Jurkat, Clone E6-1 (cell line): ENCODE results near the gene HFM1. TPM values are rescaled to one million over a fixed set of nuclear protein-coding genes. Genes with fewer than 3 reads are reported as not detected.
"Not testable (repeated sequence)": the region's sequence is repeated elsewhere in the genome, so short reads cannot be mapped to it uniquely, and the experiment has no call there.

ENCODE experiments used
- DNase-seq: peaks from one replicate; pipeline ENCODE4 v3.0.0-alpha.2; 2011; ENCODE audit warnings: low read depth, low spot score
- H3K4me3 ChIP-seq: 2 replicates; pipeline ENCODE4 v1.5.1; 2011; ENCODE audit warnings: mild to moderate bottlenecking, low read length, control low read depth, moderate library complexity
- polyA plus RNA-seq: library from polyadenylated mRNA; unstranded; fragments of >200 nt; gene quantifications from one replicate; pipeline ENCODE4 v1.2.1, GENCODE V29; 2012; ENCODE audit warnings: missing spikeins; ENCODE audit not compliant: insufficient read length, insufficient read depth

Gene HFM1
- not detected for polyA plus RNA-seq

- H3K4me3 ChIP-seq, result peak within 1 kb of the TSS; percentile 50
- peak; percentile 74 for DNase-seq
These were observed at the start of gene HFM1 for GRCh38 chr1:91404151-91405012. Gene HFM1 (minus strand): TSS chr1:91404837. CDS start chr1:91401082, 3,755 bp downstream.

- no peak for DNase-seq
- no peak overlapping the region for H3K4me3 ChIP-seq
These were observed 49.5 kb upstream of the HFM1 start for GRCh38 chr1:91454136-91454535.

- DNase-seq, result no peak
- no peak overlapping the region for H3K4me3 ChIP-seq
These were observed 45.6 kb upstream of the HFM1 start for GRCh38 chr1:91450260-91450659.

GRCh38 chr1:91447782-91448181, 43.1 kb upstream of the HFM1 start:
- DNase-seq, H3K4me3 ChIP-seq: not testable (repeated sequence)

- not testable (repeated sequence) for DNase-seq, H3K4me3 ChIP-seq
These were observed 37.3 kb upstream of the HFM1 start for GRCh38 chr1:91441980-91442379.

DNA sequence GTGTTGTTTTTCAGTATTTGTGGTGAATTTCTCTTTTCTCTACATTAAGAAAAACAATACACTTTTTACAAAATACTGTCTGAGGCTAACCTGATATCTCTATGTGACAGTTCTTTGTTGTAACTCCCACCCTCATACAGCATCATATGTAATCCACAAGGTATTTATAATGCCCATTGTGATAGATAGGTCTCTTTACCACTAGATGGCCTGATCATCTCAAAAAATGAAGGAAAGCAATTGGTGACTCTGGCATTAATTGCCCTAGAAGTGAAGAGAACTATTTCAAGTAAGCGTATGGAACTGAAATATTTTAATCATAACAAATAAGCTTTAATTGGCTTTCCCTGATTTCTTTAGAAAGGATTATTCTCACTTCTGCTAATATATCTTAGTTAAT, 36.2 kb upstream of the HFM1 start:
- DNase-seq, result no peak
- H3K4me3 ChIP-seq, result no peak overlapping the region

- H3K4me3 ChIP-seq, result no peak overlapping the region
- no peak for DNase-seq
These were observed 34.4 kb upstream of the HFM1 start for GRCh38 chr1:91439016-91439415.

DNA sequence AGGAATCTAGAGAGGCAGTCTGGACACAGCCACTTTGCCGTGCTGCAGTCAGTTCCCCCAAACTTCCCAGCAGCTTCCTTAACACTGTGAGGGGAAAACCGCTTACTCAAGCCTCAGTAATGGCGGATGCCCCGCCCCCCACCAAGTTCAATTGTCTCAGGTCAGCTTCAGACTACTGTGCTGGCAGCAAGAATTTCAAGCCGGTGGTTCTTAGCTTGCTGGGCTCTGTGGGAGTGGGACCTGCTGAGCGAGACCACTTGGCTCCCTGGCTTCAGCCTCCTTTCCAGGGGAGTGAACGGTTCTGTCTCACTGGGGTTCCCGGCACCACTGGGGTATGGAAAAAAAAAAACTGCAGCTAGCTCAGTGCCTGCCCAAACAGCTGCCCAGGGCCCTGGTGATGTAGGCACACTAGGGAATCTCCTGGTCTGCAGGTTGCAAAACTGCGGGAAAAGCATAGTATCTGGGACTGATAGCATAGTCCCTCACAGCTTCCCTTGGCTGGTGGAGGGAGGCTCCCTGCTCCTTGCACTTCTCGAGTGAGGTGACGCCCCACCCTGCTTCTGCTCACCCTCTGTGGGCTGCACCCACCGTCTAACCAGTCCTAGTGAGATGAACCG, 23.7 kb upstream of the HFM1 start:
- DNase-seq, result no peak

DNA sequence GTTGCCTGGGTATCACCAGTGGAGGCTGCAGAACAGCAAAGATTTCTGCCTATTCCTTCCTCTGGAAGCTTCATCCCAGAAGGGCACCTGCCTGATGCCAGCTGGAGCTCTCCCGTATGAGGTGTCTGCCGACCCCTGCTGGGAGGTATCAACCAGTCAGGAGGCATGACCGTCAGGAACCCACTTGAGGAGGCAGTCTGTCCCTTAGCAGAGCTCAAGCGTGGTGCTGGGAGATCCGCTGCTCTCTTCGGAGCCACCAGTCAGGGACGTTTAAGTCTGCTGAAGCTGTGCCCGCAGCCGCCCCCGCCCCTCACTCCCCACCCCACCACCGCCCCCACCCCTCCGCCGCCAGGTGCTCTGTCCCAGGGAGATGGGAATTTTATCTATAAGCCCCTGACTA, 23.1 kb upstream of the HFM1 start:
- H3K4me3 ChIP-seq, result no peak overlapping the region
- no peak for DNase-seq

More for the DNA sequence above, 23.7 kb upstream of the HFM1 start:
- no peak overlapping the region for H3K4me3 ChIP-seq

DNA sequence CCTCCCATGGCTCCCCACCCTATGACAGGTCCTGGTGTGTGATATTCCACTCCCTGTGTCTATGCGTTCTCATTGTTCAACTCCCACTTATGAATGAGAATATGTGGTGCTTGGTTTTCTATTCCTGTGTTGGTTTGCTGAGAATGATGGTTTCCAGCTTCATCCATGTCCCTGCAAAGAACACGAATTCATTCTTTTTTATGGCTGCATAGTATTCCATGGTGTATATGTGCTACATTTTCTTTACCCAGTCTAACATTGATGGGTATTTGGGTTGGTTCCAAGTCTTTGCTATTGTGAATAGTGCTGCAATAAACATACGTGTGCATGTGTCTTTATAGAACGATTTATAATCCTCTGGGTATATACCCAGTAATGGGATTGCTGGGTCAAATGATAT, 17.9 kb upstream of the HFM1 start:
- not testable (repeated sequence) for DNase-seq, H3K4me3 ChIP-seq

DNA sequence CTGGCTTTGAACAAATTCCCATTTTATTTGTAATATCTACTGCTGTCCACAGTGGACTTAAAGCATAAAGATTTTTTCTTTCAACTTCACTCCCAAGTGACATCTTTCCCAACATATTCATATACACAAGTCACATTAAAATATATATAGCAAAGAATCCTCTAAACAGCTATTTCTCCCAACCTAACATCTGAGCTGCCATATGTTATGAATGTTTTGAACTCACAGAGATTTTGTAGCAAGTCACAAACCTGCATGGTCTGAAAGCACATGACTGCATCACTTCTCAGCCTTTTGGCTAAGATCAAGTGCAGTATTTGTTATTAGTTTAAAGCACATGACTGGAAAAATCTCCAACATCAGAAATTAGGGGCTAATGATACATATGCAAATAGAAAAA, 7.7 kb upstream of the HFM1 start:
- DNase-seq, result no peak
- no peak overlapping the region for H3K4me3 ChIP-seq

- no peak for DNase-seq
These were observed 2.2 kb upstream of the HFM1 start for GRCh38 chr1:91406773-91407389.

GRCh38 chr1:91402023-91402422, 2.6 kb downstream of the HFM1 start:
- DNase-seq, result peak; percentile 19

More at GRCh38 chr1:91406773-91407389, 2.2 kb upstream of the HFM1 start:
- H3K4me3 ChIP-seq, result no peak overlapping the region

GRCh38 chr1:91400133-91400725, 4.4 kb downstream of the HFM1 start:
- DNase-seq, result no peak
- no peak overlapping the region for H3K4me3 ChIP-seq

More at GRCh38 chr1:91402023-91402422, 2.6 kb downstream of the HFM1 start:
- no peak overlapping the region for H3K4me3 ChIP-seq

DNA sequence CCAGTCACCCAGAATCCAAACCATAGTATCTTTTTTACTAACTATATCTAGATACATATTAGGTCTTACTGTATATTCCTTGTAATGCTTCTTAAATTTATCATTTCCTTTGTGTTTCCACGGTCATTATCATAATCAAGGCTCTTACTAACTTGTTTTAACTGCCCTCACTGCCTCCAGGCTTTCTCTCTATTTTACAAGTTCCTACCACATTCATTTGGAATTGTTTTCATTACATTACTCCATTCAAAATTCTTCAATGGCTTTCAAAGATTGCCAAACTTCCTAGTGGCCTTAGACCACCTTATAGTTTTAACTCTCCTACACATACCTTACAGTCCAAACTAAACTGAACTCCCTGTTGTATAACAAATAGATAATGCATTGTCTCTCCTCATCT, 6.3 kb downstream of the HFM1 start:
- H3K4me3 ChIP-seq, result no peak overlapping the region
- DNase-seq, result no peak

- H3K4me3 ChIP-seq, result no peak overlapping the region
- no peak for DNase-seq
These were observed 7.0 kb downstream of the HFM1 start for GRCh38 chr1:91397605-91398004.

GRCh38 chr1:91393042-91393441, 11.6 kb downstream of the HFM1 start:
- no peak for DNase-seq
- H3K4me3 ChIP-seq, result no peak overlapping the region

DNA sequence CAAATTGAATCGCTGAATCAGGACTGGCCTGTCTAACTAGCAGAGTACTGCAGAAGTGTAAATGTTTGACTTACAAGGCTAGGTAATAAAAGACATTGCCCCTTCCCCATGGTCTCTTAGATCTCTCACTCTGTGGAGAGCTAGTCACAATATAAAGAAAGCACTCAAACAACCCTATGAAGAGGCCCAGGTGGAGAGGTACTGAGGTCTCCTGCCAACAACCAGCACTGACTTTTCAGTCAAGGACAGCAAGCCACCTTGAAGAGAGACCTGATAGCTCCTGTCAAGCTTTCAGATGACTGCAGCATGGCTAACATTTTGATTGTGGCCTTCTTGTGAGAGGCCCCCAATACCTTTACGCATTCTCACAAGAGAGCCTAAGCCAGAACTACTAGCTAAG, 18.5 kb downstream of the HFM1 start:
- no peak overlapping the region for H3K4me3 ChIP-seq
- DNase-seq, result no peak

GRCh38 chr1:91383456-91383855, 21.2 kb downstream of the HFM1 start:
- DNase-seq, result no peak
- no peak overlapping the region for H3K4me3 ChIP-seq

GRCh38 chr1:91381844-91382243, 22.8 kb downstream of the HFM1 start:
- H3K4me3 ChIP-seq, result no peak overlapping the region
- no peak for DNase-seq
